Posterior vena cava (tissue), 2 donors: ENCODE data around the gene TTF2. TPM values are rescaled to one million over a fixed set of nuclear protein-coding genes. Genes with fewer than 3 reads are reported as not detected.
"Not testable (repeated sequence)": the region's sequence is repeated elsewhere in the genome, so short reads cannot be mapped to it uniquely, and the experiment has no call there.

ENCODE experiments used
- DNase-seq: peaks from one replicate; pipeline ENCODE4 v3.0.0-alpha.2; 2020; ENCODE audit warnings: low spot score
- intact Hi-C, 2 donors: fragments of 100-400 bp; cut with DNase I; formaldehyde crosslinking; loops; one replicate each; pipeline versions ENCODE4 v1.14.1 to v1.14.2; 2022 to 2023
- microRNA-seq, 2 donors: library from miRNA; unstranded; fragments of <30 nt; microRNA quantifications; one replicate each; pipeline ENCODE4 v1.2.0, GENCODE V29; 2020 to 2021; ENCODE audit warnings: borderline microRNAs expressed in 2 of 2
- total RNA-seq, 2 donors: library from RNA; stranded (reverse); fragmentation: NEBNext Ultra II Directional; extraction: Animal tissue kit (Norgen Biotek cat#: 25700); gene quantifications; one replicate each; pipeline ENCODE4 v1.2.1, GENCODE V29; 2021
- donor health status: DM: yes; HTN: yes; CAD: no.
- donor health status: DM: yes; HTN: yes; CAD: no.

Gene TTF2
- total RNA-seq, 2 donors from 2014 or later: 16.3 to 18.1 TPM

DNA sequence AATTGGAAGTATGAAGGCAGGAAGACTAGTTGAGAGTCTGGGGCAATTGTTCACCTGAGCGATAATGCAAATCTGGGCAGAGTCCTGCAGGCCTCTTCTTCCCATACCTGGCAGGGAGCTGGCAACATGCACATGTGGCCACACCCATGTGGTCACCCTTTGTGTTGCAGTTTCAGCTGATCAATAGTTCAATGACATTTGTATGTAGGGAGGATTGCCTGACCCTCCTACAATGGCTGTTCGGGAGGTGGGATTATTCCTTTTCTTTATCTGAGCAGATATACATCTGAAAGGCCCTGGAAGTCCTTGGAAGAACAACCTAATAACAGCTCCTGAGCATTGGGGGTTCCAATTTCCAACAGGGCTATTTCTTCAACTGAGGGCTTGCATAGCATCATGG, 76.6 kb downstream of the TTF2 start:
- no peak for DNase-seq
- intact Hi-C loops: loop anchor here in 1 of 2 donors (10.0 kb wide), 1 partner anchor 1652 kb away; no protein-coding TSS in a partner anchor

DNA sequence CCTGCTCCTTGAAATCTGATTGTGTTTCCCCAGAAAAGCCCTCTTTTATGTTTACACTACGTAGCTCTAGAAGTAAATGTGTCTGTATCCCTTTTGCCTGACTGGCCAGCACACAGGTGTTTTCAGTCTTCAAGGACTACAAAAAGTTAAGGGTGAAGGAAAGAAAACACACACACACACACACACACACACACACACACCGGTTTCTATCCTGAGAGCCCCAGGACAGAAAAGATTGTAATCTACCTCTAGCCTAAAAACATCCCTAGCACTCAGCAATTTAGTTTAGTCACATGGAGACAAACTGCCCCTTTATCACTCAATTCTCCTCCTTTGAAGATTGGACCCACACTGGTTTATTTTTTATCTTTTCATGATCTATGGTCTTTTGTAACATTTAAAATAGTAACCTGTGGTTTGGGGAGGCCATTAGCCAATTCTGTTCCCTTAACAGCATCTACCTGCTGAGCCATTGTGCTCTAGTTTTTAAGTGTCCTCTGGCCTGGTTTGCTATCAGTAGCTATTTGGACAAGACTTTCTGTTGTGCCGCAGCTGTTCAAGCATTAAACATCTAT, 77.2 kb downstream of the TTF2 start:
- intact Hi-C loops: loop anchor here in 1 of 2 donors (10.0 kb wide), 1 partner anchor 1653 kb away; no protein-coding TSS in a partner anchor
- no peak for DNase-seq

- no peak for DNase-seq
- intact Hi-C loops: loop anchor here in 1 of 2 donors (10.0 kb wide), 1 partner anchor 1653 kb away; no protein-coding TSS in a partner anchor
These were observed 78.0 kb downstream of the TTF2 start for GRCh38 chr1:117138106-117138505.

DNA sequence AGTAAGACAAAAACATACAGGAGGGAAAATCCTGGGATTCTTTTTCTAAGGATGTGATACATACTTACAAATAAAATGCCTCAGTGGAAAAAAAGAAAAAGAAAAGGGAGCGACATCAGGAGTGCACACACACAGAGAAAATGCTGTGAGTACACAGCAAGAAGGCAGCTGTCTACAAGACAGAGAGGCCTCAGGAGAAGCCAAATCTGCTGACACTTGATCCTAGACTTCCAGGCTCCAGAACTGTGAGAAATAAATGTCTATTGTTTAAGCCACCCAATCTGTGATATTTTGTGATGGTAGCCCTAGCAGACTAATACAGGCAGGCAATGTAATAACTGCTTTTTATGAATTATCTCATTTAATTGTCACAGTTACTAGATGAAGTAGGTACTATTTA, 78.4 kb downstream of the TTF2 start:
- no peak for DNase-seq
- intact Hi-C loops: loop anchor here in 1 of 2 donors (10.0 kb wide), 1 partner anchor 1654 kb away; no protein-coding TSS in a partner anchor

- DNase-seq: no peak
- intact Hi-C loops: no loop called here
These were observed 82.1 kb downstream of the TTF2 start for GRCh38 chr1:117142200-117142599.

GRCh38 chr1:117143172-117143571, 83.0 kb downstream of the TTF2 start:
- intact Hi-C loops: no loop called here
- no peak for DNase-seq

GRCh38 chr1:117143871-117144270, 83.7 kb downstream of the TTF2 start:
- no peak for DNase-seq
- intact Hi-C loops: no loop called here

DNA sequence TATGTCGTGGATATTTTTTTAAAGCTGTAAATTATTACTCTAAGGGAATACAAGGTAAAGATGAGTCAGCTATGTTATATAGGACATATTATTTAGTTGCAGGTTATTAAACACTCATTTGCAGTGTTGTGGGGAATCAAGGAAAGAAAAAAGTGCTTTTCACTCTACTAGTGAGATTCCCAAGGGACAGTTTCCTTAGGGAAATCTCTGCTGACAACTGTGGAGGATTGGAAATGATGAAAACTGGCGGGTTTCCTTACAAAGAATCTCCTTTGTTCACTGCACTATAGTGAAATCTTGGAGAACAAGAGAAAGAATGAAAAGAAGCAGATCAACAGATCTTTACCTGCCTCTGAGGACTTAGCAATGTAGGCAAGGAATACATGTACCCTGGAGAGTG, 85.9 kb downstream of the TTF2 start:
- intact Hi-C loops: no loop called here
- DNase-seq: no peak

DNA sequence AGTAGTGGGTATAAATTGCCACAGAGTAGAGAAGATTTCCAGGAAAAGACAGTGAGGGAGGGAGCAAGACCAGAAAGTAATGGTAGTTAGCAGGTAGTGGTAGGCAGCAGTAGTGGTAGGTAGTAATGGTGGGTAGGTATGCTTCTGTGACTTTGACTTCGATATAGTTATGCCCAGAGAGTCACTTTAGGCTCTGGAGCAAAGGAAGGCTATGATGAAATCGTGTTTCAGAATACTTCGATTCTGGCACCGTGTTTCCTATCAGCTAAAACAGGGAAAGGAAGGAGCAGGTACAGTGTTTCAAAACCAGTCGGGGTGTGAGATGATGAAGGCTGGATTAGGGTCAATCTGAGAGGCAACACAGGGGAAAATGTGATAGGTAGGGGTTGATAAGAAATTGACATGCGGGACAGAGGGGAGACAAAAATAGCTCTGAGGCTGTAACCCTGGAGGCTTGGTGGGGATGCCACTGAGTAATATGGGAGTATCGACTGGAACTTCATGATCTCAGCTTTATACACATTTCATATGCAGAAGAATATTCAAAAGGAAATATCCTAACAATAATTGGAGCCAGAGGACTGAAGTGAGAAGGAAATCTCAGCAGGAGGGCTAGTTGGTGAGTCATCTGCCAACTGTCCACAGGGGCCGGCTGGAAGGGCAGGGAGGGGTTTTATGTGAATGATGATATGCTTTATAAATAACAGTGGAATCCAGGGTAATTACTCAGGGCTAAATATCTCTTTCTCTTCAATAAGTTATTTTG, 86.6 kb downstream of the TTF2 start:
- intact Hi-C loops: no loop called here
- DNase-seq: no peak

GRCh38 chr1:117147341-117147831, 87.3 kb downstream of the TTF2 start:
- intact Hi-C loops: no loop called here
- no peak for DNase-seq

GRCh38 chr1:117147856-117148588, 87.9 kb downstream of the TTF2 start:
- no peak for DNase-seq
- intact Hi-C loops: no loop called here

DNA sequence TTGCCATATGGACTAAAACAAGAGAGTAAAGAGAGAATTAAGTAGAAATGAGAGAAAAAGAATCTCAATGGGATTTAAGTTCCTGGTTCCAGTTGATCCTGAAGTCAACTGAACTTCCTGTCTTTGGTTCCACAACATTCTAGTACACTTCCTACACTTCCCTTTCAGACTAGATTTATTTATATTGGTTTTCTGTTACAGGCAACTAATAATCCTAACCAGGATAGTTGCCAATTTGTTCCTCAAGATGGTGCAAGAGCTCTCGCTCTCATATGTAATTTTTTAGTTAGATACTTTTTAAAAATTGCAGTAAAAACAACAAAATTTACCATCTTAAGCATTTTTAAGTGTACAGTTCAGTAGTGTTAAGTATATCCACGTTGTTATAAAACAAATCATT, 90.2 kb downstream of the TTF2 start:
- intact Hi-C loops: no loop called here
- no peak for DNase-seq

- intact Hi-C loops, DNase-seq: not testable (repeated sequence)
These were observed 91.2 kb downstream of the TTF2 start for GRCh38 chr1:117151305-117151704.

Small RNAs within 50 kb of the gene (microRNA-seq; reads per million reads assigned to microRNA genes)
- gene MIR942: 5.5 to 7.4 reads per million in 2 donors

Other genes with a start within 250 kb of the TTF2 start
- 100 to 1,000 TPM in 1 of 2 donors, 10 to 100 TPM in 1; 99.4 to 153 TPM for gene PTGFRN, start 150.4 kb upstream of the TTF2 start, total RNA-seq
- 1 to 10 TPM; 2.1 to 2.6 TPM for gene CD101, start 58.6 kb upstream of the TTF2 start, total RNA-seq
- gene TRIM45, start 61.4 kb downstream of the TTF2 start, total RNA-seq: 1 to 10 TPM; 3.1 to 3.9 TPM
- gene VTCN1, start 150.6 kb downstream of the TTF2 start, total RNA-seq: not detected